Vagina (tissue), 2 donors: ENCODE measurements around the gene CHPT1.

ENCODE experiments used
- POLR2A ChIP-seq, 2 donors: fragments of 450-650 bp; IDR thresholded peaks; one replicate each; pipeline ENCODE4 v1.6.1; 2017; ENCODE audit warnings: antibody characterized with exemption in 2 of 2, mild to moderate bottlenecking in 2 of 2, moderate library complexity in 2 of 2
- TF ChIP-seq, protein P1 (sequence below), 3 experiments: fragments of 450-650 bp in 2 of 3; fragments of 200-600 bp in 1 of 3; sonication (generic) in 1 of 3; IDR thresholded peaks; one replicate each; pipeline ENCODE4 v1.5.1; 2017 to 2019; ENCODE audit warnings: antibody characterized with exemption in 3 of 3, mild to moderate bottlenecking in 2 of 3, moderate library complexity in 2 of 3

DNA sequence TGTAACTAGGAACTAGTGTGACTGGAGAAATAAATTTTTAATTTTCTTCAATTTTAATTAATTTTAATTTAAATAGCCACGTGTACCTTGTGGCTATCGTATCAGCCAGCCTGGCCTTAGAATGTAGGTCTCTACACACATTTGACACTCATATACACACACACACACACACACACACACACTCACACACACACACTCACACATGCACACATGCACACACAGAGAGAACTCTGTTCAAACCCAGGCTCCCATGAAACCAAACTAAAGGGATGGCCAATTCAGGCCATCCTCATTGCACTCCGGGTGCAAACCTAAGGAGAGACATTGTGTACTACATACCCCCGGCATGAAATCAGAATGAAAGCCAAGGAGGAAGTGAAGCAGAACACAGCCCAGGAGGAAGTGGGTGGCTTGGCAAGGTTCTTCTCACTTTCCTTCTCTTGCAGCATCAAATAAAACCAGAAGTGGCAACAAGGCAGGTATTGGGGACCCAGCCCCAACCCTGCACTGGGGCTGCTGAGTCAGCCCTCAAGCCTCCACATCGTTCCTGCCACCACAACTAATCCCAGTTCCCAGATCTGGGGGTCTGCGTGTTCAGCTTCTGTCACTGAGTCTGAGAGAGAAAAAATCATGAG lies 26.2 kb upstream of the CHPT1 start:
- TF ChIP-seq, protein P1, sequence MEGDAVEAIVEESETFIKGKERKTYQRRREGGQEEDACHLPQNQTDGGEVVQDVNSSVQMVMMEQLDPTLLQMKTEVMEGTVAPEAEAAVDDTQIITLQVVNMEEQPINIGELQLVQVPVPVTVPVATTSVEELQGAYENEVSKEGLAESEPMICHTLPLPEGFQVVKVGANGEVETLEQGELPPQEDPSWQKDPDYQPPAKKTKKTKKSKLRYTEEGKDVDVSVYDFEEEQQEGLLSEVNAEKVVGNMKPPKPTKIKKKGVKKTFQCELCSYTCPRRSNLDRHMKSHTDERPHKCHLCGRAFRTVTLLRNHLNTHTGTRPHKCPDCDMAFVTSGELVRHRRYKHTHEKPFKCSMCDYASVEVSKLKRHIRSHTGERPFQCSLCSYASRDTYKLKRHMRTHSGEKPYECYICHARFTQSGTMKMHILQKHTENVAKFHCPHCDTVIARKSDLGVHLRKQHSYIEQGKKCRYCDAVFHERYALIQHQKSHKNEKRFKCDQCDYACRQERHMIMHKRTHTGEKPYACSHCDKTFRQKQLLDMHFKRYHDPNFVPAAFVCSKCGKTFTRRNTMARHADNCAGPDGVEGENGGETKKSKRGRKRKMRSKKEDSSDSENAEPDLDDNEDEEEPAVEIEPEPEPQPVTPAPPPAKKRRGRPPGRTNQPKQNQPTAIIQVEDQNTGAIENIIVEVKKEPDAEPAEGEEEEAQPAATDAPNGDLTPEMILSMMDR (IDR thresholded peaks at IDR 0.05): no peak
- no peak for TF ChIP-seq POLR2A (IDR thresholded peaks at IDR 0.05)
